Endothelial cell of umbilical vein (primary cell): ENCODE data around the gene NFIA. TPM values are rescaled to one million over a fixed set of nuclear protein-coding genes. Genes with fewer than 3 reads are reported as not detected.

Experiments used
- BruUV-seq: library from RNA; stranded (reverse); fragments of 400-500 nt; replicated peaks from 2 replicates; lab custom pipeline; 2021; lab: Mats Ljungman, UMichigan
- CTCF ChIA-PET: fragments of 300-600, 350-600 bp; sonication (Branson Sonifier 250); formaldehyde crosslinking; loops from one replicate; lab custom pipeline; 2021; ENCODE audit warnings: antibody characterized with exemption, inconsistent platforms; lab: Charles Lee
- POLR2A ChIA-PET: fragments of 300-600, 350-600 bp; sonication (Branson Sonifier 250); formaldehyde crosslinking; loops from one replicate; lab custom pipeline; 2021; ENCODE audit warnings: antibody characterized with exemption, inconsistent platforms; lab: Charles Lee
- DNase-seq: peaks from one replicate; pipeline ENCODE4 v3.0.0-alpha.2; 2011; ENCODE audit warnings: low read depth, low spot score
- FAIRE-seq: peaks from 2 replicates; lab custom pipeline; 2011; peaks lifted over from hg19 to GRCh38; lab: Jason Lieb, UNC
- H2AFZ ChIP-seq: 2 replicates; pipeline ENCODE4 v1.6.0; 2012; ENCODE audit warnings: low read depth, low read length, control low read depth, inconsistent platforms
- H3K27ac ChIP-seq: 2 replicates; pipeline ENCODE4 v1.5.1; 2011; ENCODE audit warnings: low read depth, mild to moderate bottlenecking, control low read depth, low read length, moderate library complexity; ENCODE audit not compliant: insufficient read depth
- H3K27me3 ChIP-seq, 2 experiments: 2 replicates each; pipeline versions ENCODE4 v1.6.0 to v1.6.1; 2011; ENCODE audit warnings: low read length in 2 of 2, mixed read lengths in 1 of 2; ENCODE audit not compliant: control insufficient read depth in 2 of 2, insufficient read depth in 2 of 2
- H3K36me3 ChIP-seq, 2 experiments: 2 replicates in 1 of 2; 3 replicates in 1 of 2; pipeline ENCODE4 v1.5.1; 2011; ENCODE audit warnings: low read length in 2 of 2, mild to moderate bottlenecking in 1 of 2, moderate library complexity in 1 of 2; ENCODE audit not compliant: control insufficient read depth in 2 of 2, insufficient read depth in 2 of 2; ENCODE audit errors: extremely low read depth in 1 of 2
- H3K4me1 ChIP-seq: 3 replicates; pipeline ENCODE4 v1.5.1; 2011; ENCODE audit warnings: mild to moderate bottlenecking, low read length; ENCODE audit not compliant: control insufficient read depth, insufficient read depth; ENCODE audit errors: extremely low read depth
- H3K4me2 ChIP-seq: 2 replicates; pipeline ENCODE4 v1.6.1; 2011; ENCODE audit warnings: low read length, control low read depth, mixed read lengths; ENCODE audit not compliant: insufficient read depth
- H3K4me3 ChIP-seq, 3 experiments: fragments of 200-600 bp in 1 of 3; sonication (generic), shearing (Covaris generic) in 1 of 3; replicated peaks in 1 of 3; 2 replicates each; pipeline ENCODE4 v1.5.1; 2011 to 2016; ENCODE audit warnings: control low read depth in 3 of 3, low read length in 3 of 3, mild to moderate bottlenecking in 2 of 3, inconsistent platforms in 1 of 3, low read depth in 1 of 3, moderate library complexity in 1 of 3; ENCODE audit not compliant: insufficient read depth in 1 of 3
- H3K79me2 ChIP-seq: 2 replicates; pipeline ENCODE4 v1.6.0; 2012; ENCODE audit warnings: low read length, inconsistent platforms; ENCODE audit not compliant: control insufficient read depth, insufficient read depth
- H3K9ac ChIP-seq: replicated peaks from 2 replicates; pipeline ENCODE3; 2011; ENCODE audit warnings: low read length, control low read depth; ENCODE audit not compliant: insufficient read depth; ENCODE audit errors: extremely low read depth
- H3K9me1 ChIP-seq: replicated peaks from 3 replicates; pipeline ENCODE4 v1.6.0; 2011; ENCODE audit warnings: mild to moderate bottlenecking, low read length; ENCODE audit not compliant: control insufficient read depth, insufficient read depth; ENCODE audit errors: extremely low read depth
- H3K9me3 ChIP-seq: replicated peaks from 2 replicates; pipeline ENCODE4 v1.5.1; 2012; ENCODE audit warnings: low read length, inconsistent platforms; ENCODE audit not compliant: control insufficient read depth, insufficient read depth
- H4K20me1 ChIP-seq: replicated peaks from 2 replicates; pipeline ENCODE3; 2011; ENCODE audit warnings: mild to moderate bottlenecking, low read length; ENCODE audit not compliant: control insufficient read depth, insufficient read depth; ENCODE audit errors: extremely low read depth
- EZH2 ChIP-seq: IDR thresholded peaks from 2 replicates; pipeline ENCODE4 v1.6.1; 2012; ENCODE audit warnings: borderline replicate concordance, low read depth, mild to moderate bottlenecking, moderate library complexity, low read length, inconsistent platforms; ENCODE audit not compliant: severe bottlenecking
- FOS ChIP-seq: IDR thresholded peaks from 2 replicates; pipeline ENCODE4 v1.6.1; 2011; ENCODE audit warnings: mild to moderate bottlenecking, low read length, moderate library complexity, borderline replicate concordance; ENCODE audit not compliant: insufficient read depth
- GATA2 ChIP-seq: IDR thresholded peaks from 2 replicates; pipeline ENCODE4 v1.7.0; 2011; ENCODE audit warnings: low read depth, mild to moderate bottlenecking, moderate library complexity, mixed read lengths, low read length; ENCODE audit not compliant: insufficient read length, insufficient read depth
- MYC ChIP-seq: IDR thresholded peaks from one replicate; pipeline ENCODE4 v1.6.1; 2011; ENCODE audit warnings: mild to moderate bottlenecking, low read depth, low read length
- POLR2A ChIP-seq: IDR thresholded peaks from 2 replicates; pipeline ENCODE4 v1.6.1; 2012; ENCODE audit warnings: low read depth, mild to moderate bottlenecking, control low read depth, low read length
- dilution Hi-C: fragments of 300-500 bp; cut with MboI; formaldehyde crosslinking; loops from one replicate; pipeline ENCODE4 v1.15.0; 2019; ENCODE audit warnings: low sequenced_read_pairs; ENCODE audit not compliant: extremely low pct_ligation_motif_present
- intact Hi-C: fragments of 100-400 bp; cut with micrococcal nuclease; formaldehyde crosslinking; loops from one replicate; pipeline ENCODE4 v1.10.0; 2022
- polyA plus RNA-seq, 4 experiments: library from polyadenylated mRNA; depleted of rRNA in 3 of 4; stranded (reverse) in 3 of 4; unstranded in 1 of 4; fragments of >200 nt; gene quantifications; 2 replicates each; pipeline versions ENCODE4 v1.2.1 to v1.2.3, GENCODE V29; 2011 to 2012; ENCODE audit warnings: missing spikeins in 1 of 4
- total RNA-seq: library from RNA; stranded (reverse); gene quantifications from 2 replicates; pipeline ENCODE4 v1.2.3, GENCODE V29; 2021
- TF ChIP-seq, protein P1 (sequence below): IDR thresholded peaks from 2 replicates; pipeline ENCODE4 v1.6.1; 2011; ENCODE audit not compliant: insufficient read depth, insufficient read length
- TF ChIP-seq, protein P2 (sequence below), 2 donors: IDR thresholded peaks; 1 replicate in 1 of 2; 2 replicates in 1 of 2; pipeline ENCODE4 v1.5.1; 2011; ENCODE audit warnings: low read length in 2 of 2, mild to moderate bottlenecking in 2 of 2, moderate library complexity in 2 of 2, control low read depth in 1 of 2, inconsistent platforms in 1 of 2, low read depth in 1 of 2; ENCODE audit not compliant: insufficient read depth in 1 of 2; ENCODE audit errors: extremely low read depth in 1 of 2

NFIA gene
- total and polyA plus RNA-seq, 2 donors (not counting 3 experiments of a cell fraction or from before 2014, with no cell fraction given), result 25.5 to 47.0 TPM

DNA sequence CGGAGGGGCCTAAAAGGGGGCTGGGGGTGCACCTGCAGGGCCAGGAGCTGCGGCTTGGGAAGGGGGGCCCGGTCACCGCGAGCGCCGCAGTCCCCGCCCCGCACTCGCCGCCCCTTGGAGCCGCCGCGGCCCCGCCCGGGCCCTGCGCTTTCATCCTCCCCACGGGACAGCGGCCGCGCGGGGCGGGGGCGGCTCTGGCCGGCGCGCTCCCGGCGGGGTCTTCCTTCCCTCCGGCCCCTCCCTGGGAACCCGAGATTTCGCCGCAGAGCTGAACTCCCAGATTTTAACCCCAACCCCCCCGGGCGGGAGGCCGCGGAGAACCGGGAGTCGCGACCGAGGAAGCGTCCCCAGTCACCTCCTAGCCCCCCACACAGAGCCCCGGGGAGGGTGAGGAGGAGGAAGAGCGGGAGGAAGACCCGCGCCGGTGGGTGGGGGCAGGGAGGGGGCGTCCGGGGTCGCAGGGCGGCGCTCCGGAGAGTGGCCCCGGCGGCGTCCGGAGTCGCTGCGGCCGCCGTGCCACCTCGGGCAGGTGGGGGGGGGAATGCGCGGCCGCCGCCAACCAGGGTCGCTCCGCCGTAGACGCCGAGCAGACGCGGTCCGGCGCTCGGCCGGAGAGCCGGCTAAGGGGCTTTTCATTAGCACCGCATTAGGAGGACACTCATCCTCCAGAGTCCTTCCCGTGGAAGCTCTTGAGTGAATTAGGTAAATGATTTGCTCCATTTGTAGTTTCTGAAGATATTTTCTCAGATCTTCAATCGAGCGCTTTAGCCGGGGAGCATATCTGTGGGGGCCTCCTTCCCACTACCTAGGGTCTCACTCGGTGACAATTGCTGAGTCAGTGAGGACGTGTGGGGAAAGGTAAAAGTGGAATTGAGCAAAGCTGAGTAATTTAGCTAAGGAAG is 31.6 kb upstream of the NFIA start:
- intact Hi-C loops (loop anchor here (1.0 to 2.0 kb wide), 7 partner anchors 28 to 802 kb away; no protein-coding TSS in a partner anchor), dilution Hi-C loops (no loop called here)
- Histone ChIP-seq H3K79me2 (no peaks in the 10 kb centered on the region), H2AFZ (peak overlapping the region; percentile 90), H3K27ac (peak overlapping the region; percentile 84), H3K4me2 (peak overlapping the region; percentile 89), H3K27me3 (no peaks in the 10 kb centered on the region), H3K4me1 (peaks cover 16% of the 10 kb centered on the region), H4K20me1 (no peaks in the 10 kb centered on the region), H3K4me3 (peak overlapping the region; percentile 62 to 95 (median 92)), H3K9me1 (no peaks in the 10 kb centered on the region), H3K9ac (peak overlapping the region; percentile 93), H3K9me3 (no peaks in the 10 kb centered on the region), H3K36me3 (no peaks in the 10 kb centered on the region)
- BruUV-seq, result no TSS peak
- ChIA-PET CTCF (interaction anchor here (0.6 to 6.6 kb wide), 73 partner anchors 8 to 1079 kb away, joined by 3 to 110 read pairs (median 4); partner anchors contain the start of gene NFIA), POLR2A (interaction anchor here (0.6 to 1.3 kb wide), 2 partner anchors 27 kb away, joined by 4 to 9 read pairs; no protein-coding TSS in a partner anchor)
- DNase-seq (peak; percentile 40), FAIRE-seq (no peak)
- TF ChIP-seq EZH2, result no peak
- TF ChIP-seq FOS, result no peak
- TF ChIP-seq GATA2, result no peak
- TF ChIP-seq MYC, result no peak
- TF ChIP-seq, protein P1, sequence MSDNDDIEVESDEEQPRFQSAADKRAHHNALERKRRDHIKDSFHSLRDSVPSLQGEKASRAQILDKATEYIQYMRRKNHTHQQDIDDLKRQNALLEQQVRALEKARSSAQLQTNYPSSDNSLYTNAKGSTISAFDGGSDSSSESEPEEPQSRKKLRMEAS, result no peak
- TF ChIP-seq, protein P2, sequence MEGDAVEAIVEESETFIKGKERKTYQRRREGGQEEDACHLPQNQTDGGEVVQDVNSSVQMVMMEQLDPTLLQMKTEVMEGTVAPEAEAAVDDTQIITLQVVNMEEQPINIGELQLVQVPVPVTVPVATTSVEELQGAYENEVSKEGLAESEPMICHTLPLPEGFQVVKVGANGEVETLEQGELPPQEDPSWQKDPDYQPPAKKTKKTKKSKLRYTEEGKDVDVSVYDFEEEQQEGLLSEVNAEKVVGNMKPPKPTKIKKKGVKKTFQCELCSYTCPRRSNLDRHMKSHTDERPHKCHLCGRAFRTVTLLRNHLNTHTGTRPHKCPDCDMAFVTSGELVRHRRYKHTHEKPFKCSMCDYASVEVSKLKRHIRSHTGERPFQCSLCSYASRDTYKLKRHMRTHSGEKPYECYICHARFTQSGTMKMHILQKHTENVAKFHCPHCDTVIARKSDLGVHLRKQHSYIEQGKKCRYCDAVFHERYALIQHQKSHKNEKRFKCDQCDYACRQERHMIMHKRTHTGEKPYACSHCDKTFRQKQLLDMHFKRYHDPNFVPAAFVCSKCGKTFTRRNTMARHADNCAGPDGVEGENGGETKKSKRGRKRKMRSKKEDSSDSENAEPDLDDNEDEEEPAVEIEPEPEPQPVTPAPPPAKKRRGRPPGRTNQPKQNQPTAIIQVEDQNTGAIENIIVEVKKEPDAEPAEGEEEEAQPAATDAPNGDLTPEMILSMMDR (IDR thresholded peaks at IDR 0.05; ENCODE audit: extremely low read depth in 1 of 2, insufficient read depth in 1 of 2, low read depth in 1 of 2, low read length in 2 of 2), result no peak
- no peak for TF ChIP-seq POLR2A
